ENCODE results near the gene SVOP.

The SVOP gene

GRCh38 chr12:109065154-109065852 lies 44.4 kb upstream of the SVOP start:
- H2BK12ac ChIP-seq (ENCODE audit: low read length) = no peak overlapping the region
- no peak overlapping the region for H4K8ac ChIP-seq (ENCODE audit: low read depth, low read length)
- DNase-seq (ENCODE audit: low spot score) = no peak
- no peak overlapping the region for H3K27ac ChIP-seq (replicated peaks; ENCODE audit: low read length)
- no peak overlapping the region for H3K4ac ChIP-seq (ENCODE audit: low read length)
- H3K9ac ChIP-seq (ENCODE audit: low read depth, low read length, poor library complexity) = no peak overlapping the region
- H3K23ac ChIP-seq (ENCODE audit: low read depth, low read length, poor library complexity) = no peak overlapping the region
- no peak overlapping the region for H2BK120ac ChIP-seq (ENCODE audit: low read depth, low read length)
- no peaks in the 10 kb centered on the region for H3K79me1 ChIP-seq (ENCODE audit: low read depth, low read length)
- no peaks in the 10 kb centered on the region for H3K27me3 ChIP-seq (ENCODE audit: control insufficient read depth in 3 of 3, insufficient read depth in 3 of 3, low read depth in 1 of 3, low read length in 3 of 3)
- no peak overlapping the region for H2AFZ ChIP-seq (ENCODE audit: low read length)
- H3K4me1 ChIP-seq (ENCODE audit: control insufficient read depth in 2 of 2, insufficient read depth in 1 of 2, low read depth in 1 of 2, low read length in 2 of 2) = peaks cover 0 to 7% of the 10 kb centered on the region in 2 donors
- H4K91ac ChIP-seq (ENCODE audit: low read depth, low read length, poor library complexity) = no peak overlapping the region
- H3K4me2 ChIP-seq (ENCODE audit: insufficient read depth, low read length, poor library complexity, severe bottlenecking) = no peak overlapping the region
- H3K14ac ChIP-seq (ENCODE audit: low read length) = no peak overlapping the region
- no CpG with 5 or more reads among the region's 5 CpGs for WGBS, 2 donors (ENCODE audit: extremely low coverage in 2 of 2, insufficient read length in 2 of 2, insufficient replicate concordance in 1 of 2)
- H3K4me3 ChIP-seq (ENCODE audit: low read length in 2 of 2) = no peak overlapping the region
- H2BK5ac ChIP-seq (ENCODE audit: low read length) = no peak overlapping the region
- H3K36me3 ChIP-seq (replicated peaks in 1 of 2; ENCODE audit: control insufficient read depth in 2 of 2, insufficient read depth in 2 of 2, low read length in 2 of 2) = peaks cover 7 to 46% of the 10 kb centered on the region in 2 donors
- H2BK15ac ChIP-seq (ENCODE audit: low read length) = no peak overlapping the region
- peaks cover 0 to 6% of the 10 kb centered on the region in 2 donors for H3K9me3 ChIP-seq (replicated peaks in 1 of 2; ENCODE audit: control insufficient read depth in 2 of 2, insufficient read depth in 1 of 2, low read depth in 1 of 2, low read length in 2 of 2)
- H3K18ac ChIP-seq (ENCODE audit: low read length) = no peak overlapping the region
- no peak overlapping the region for H2AK5ac ChIP-seq (ENCODE audit: low read depth, low read length)

GRCh38 chr12:109064143-109064542 lies 43.3 kb upstream of the SVOP start:
- DNase-seq (ENCODE audit: low spot score) = no peak
- Histone ChIP-seq H3K4me1 (ENCODE audit: control insufficient read depth in 2 of 2, insufficient read depth in 1 of 2, low read depth in 1 of 2, low read length in 2 of 2) (no peaks in the 10 kb centered on the region), H3K4me3 (ENCODE audit: low read length in 2 of 2) (no peak overlapping the region)

GRCh38 chr12:109058773-109059172 lies 37.9 kb upstream of the SVOP start:
- Histone ChIP-seq H4K91ac (ENCODE audit: low read depth, low read length, poor library complexity) (no peak overlapping the region), H2BK15ac (ENCODE audit: low read length) (no peak overlapping the region), H3K4ac (ENCODE audit: low read length) (no peak overlapping the region), H3K36me3 (replicated peaks in 1 of 2; ENCODE audit: control insufficient read depth in 2 of 2, insufficient read depth in 2 of 2, low read length in 2 of 2) (peaks cover 3 to 40% of the 10 kb centered on the region in 2 donors), H2BK12ac (ENCODE audit: low read length) (no peak overlapping the region), H3K14ac (ENCODE audit: low read length) (no peak overlapping the region), H2BK5ac (ENCODE audit: low read length) (no peak overlapping the region), H2AK5ac (ENCODE audit: low read depth, low read length) (no peak overlapping the region), H3K23ac (ENCODE audit: low read depth, low read length, poor library complexity) (no peak overlapping the region), H4K8ac (ENCODE audit: low read depth, low read length) (no peak overlapping the region), H3K27me3 (ENCODE audit: control insufficient read depth in 3 of 3, insufficient read depth in 3 of 3, low read depth in 1 of 3, low read length in 3 of 3) (no peaks in the 10 kb centered on the region), H3K27ac (replicated peaks; ENCODE audit: low read length) (no peak overlapping the region), H3K4me2 (ENCODE audit: insufficient read depth, low read length, poor library complexity, severe bottlenecking) (no peak overlapping the region), H3K9me3 (replicated peaks in 1 of 2; ENCODE audit: control insufficient read depth in 2 of 2, insufficient read depth in 1 of 2, low read depth in 1 of 2, low read length in 2 of 2) (peaks cover 0 to 6% of the 10 kb centered on the region in 2 donors), H2AFZ (ENCODE audit: low read length) (no peak overlapping the region), H2BK120ac (ENCODE audit: low read depth, low read length) (no peak overlapping the region), H3K18ac (ENCODE audit: low read length) (no peak overlapping the region), H3K9ac (ENCODE audit: low read depth, low read length, poor library complexity) (no peak overlapping the region), H3K4me3 (ENCODE audit: low read length in 2 of 2) (no peak overlapping the region), H3K4me1 (ENCODE audit: control insufficient read depth in 2 of 2, insufficient read depth in 1 of 2, low read depth in 1 of 2, low read length in 2 of 2) (peaks cover 0 to under 1% of the 10 kb centered on the region in 2 donors), H3K79me1 (ENCODE audit: low read depth, low read length) (no peaks in the 10 kb centered on the region)
- no peak for DNase-seq (ENCODE audit: low spot score)
- no CpG with 5 or more reads among the region's 6 CpGs for WGBS, 2 donors (ENCODE audit: extremely low coverage in 2 of 2, insufficient read length in 2 of 2, insufficient replicate concordance in 1 of 2)

More at GRCh38 chr12:109064143-109064542, 43.3 kb upstream of the SVOP start:
- peaks cover 0 to 6% of the 10 kb centered on the region in 2 donors for H3K9me3 ChIP-seq (replicated peaks in 1 of 2; ENCODE audit: control insufficient read depth in 2 of 2, insufficient read depth in 1 of 2, low read depth in 1 of 2, low read length in 2 of 2)
- H2BK12ac ChIP-seq (ENCODE audit: low read length) = no peak overlapping the region
- H3K18ac ChIP-seq (ENCODE audit: low read length) = no peak overlapping the region
- H3K4ac ChIP-seq (ENCODE audit: low read length) = no peak overlapping the region
- no peak overlapping the region for H4K91ac ChIP-seq (ENCODE audit: low read depth, low read length, poor library complexity)
- H2BK15ac ChIP-seq (ENCODE audit: low read length) = no peak overlapping the region
- no peak overlapping the region for H3K14ac ChIP-seq (ENCODE audit: low read length)
- H2BK120ac ChIP-seq (ENCODE audit: low read depth, low read length) = no peak overlapping the region
- no CpG with 5 or more reads among the region's 3 CpGs for WGBS, 2 donors (ENCODE audit: extremely low coverage in 2 of 2, insufficient read length in 2 of 2, insufficient replicate concordance in 1 of 2)
- no peaks in the 10 kb centered on the region for H3K27me3 ChIP-seq (ENCODE audit: control insufficient read depth in 3 of 3, insufficient read depth in 3 of 3, low read depth in 1 of 3, low read length in 3 of 3)
- H3K79me1 ChIP-seq (ENCODE audit: low read depth, low read length) = no peaks in the 10 kb centered on the region
- H3K36me3 ChIP-seq (replicated peaks in 1 of 2; ENCODE audit: control insufficient read depth in 2 of 2, insufficient read depth in 2 of 2, low read length in 2 of 2) = peaks cover 7 to 45% of the 10 kb centered on the region in 2 donors
- no peak overlapping the region for H2AFZ ChIP-seq (ENCODE audit: low read length)
- no peak overlapping the region for H4K8ac ChIP-seq (ENCODE audit: low read depth, low read length)
- H3K4me2 ChIP-seq (ENCODE audit: insufficient read depth, low read length, poor library complexity, severe bottlenecking) = no peak overlapping the region
- H3K23ac ChIP-seq (ENCODE audit: low read depth, low read length, poor library complexity) = no peak overlapping the region
- no peak overlapping the region for H2AK5ac ChIP-seq (ENCODE audit: low read depth, low read length)
- no peak overlapping the region for H3K27ac ChIP-seq (replicated peaks; ENCODE audit: low read length)
- no peak overlapping the region for H3K9ac ChIP-seq (ENCODE audit: low read depth, low read length, poor library complexity)
- H2BK5ac ChIP-seq (ENCODE audit: low read length) = no peak overlapping the region

GRCh38 chr12:109057376-109057775 lies 36.5 kb upstream of the SVOP start:
- H3K14ac ChIP-seq (ENCODE audit: low read length) = no peak overlapping the region
- H2AFZ ChIP-seq (ENCODE audit: low read length) = no peak overlapping the region
- H2BK15ac ChIP-seq (ENCODE audit: low read length) = no peak overlapping the region
- peaks cover 4% of the 10 kb centered on the region for H3K79me1 ChIP-seq (ENCODE audit: low read depth, low read length)
- H3K36me3 ChIP-seq (replicated peaks in 1 of 2; ENCODE audit: control insufficient read depth in 2 of 2, insufficient read depth in 2 of 2, low read length in 2 of 2) = peaks cover 2 to 36% of the 10 kb centered on the region in 2 donors
- no peak overlapping the region for H3K23ac ChIP-seq (ENCODE audit: low read depth, low read length, poor library complexity)
- no peak overlapping the region for H2AK5ac ChIP-seq (ENCODE audit: low read depth, low read length)
- peaks cover 4 to 7% of the 10 kb centered on the region in 2 donors for H3K4me1 ChIP-seq (ENCODE audit: control insufficient read depth in 2 of 2, insufficient read depth in 1 of 2, low read depth in 1 of 2, low read length in 2 of 2)
- no peak overlapping the region for H3K4me2 ChIP-seq (ENCODE audit: insufficient read depth, low read length, poor library complexity, severe bottlenecking)
- no peak overlapping the region for H3K4ac ChIP-seq (ENCODE audit: low read length)
- no peak overlapping the region for H3K18ac ChIP-seq (ENCODE audit: low read length)
- no peak overlapping the region for H2BK12ac ChIP-seq (ENCODE audit: low read length)
- WGBS, 2 donors (ENCODE audit: extremely low coverage in 2 of 2, insufficient read length in 2 of 2, insufficient replicate concordance in 1 of 2) = no CpG with 5 or more reads among the region's 1 CpG
- no peaks in the 10 kb centered on the region for H3K9me3 ChIP-seq (replicated peaks in 1 of 2; ENCODE audit: control insufficient read depth in 2 of 2, insufficient read depth in 1 of 2, low read depth in 1 of 2, low read length in 2 of 2)
- no peak overlapping the region for H3K4me3 ChIP-seq (ENCODE audit: low read length in 2 of 2)
- H3K27ac ChIP-seq (replicated peaks; ENCODE audit: low read length) = no peak overlapping the region
- H2BK120ac ChIP-seq (ENCODE audit: low read depth, low read length) = no peak overlapping the region
- H2BK5ac ChIP-seq (ENCODE audit: low read length) = no peak overlapping the region
- no peak overlapping the region for H4K91ac ChIP-seq (ENCODE audit: low read depth, low read length, poor library complexity)
- no peak for DNase-seq (ENCODE audit: low spot score)
- no peaks in the 10 kb centered on the region for H3K27me3 ChIP-seq (ENCODE audit: control insufficient read depth in 3 of 3, insufficient read depth in 3 of 3, low read depth in 1 of 3, low read length in 3 of 3)
- H4K8ac ChIP-seq (ENCODE audit: low read depth, low read length) = no peak overlapping the region
- H3K9ac ChIP-seq (ENCODE audit: low read depth, low read length, poor library complexity) = no peak overlapping the region

All from neuronal stem cell (in vitro differentiated cells).